GM23338 (cell line): ENCODE results near the gene ARL4D. TPM values are rescaled to one million over a fixed set of nuclear protein-coding genes. Genes with fewer than 3 reads are reported as not detected.

Source experiments
- ATAC-seq: fragments of 200-7000 bp; cut with Tn5 transposase; 3 replicates; pipeline ENCODE4 v1.9.1; 2020
- DNase-seq: peaks from one replicate; pipeline ENCODE4 v3.0.0-alpha.2; 2015; ENCODE audit warnings: low spot score
- H2AFZ ChIP-seq: fragments of 200-600 bp; sonication (generic); 2 replicates; pipeline ENCODE4 v1.8.0; 2016; ENCODE audit warnings: antibody characterized with exemption, mild to moderate bottlenecking, moderate library complexity
- H3F3A ChIP-seq: fragments of 200-600 bp; sonication (generic); replicated peaks from 2 replicates; pipeline ENCODE4 v1.8.0; 2017; ENCODE audit warnings: antibody characterized with exemption, mixed run types, low read depth
- H3K27ac ChIP-seq: fragments of 200-600 bp; sonication (generic); 2 replicates; pipeline ENCODE4 v1.6.1; 2016; ENCODE audit warnings: low read depth
- H3K27me3 ChIP-seq: fragments of 200-600 bp; sonication (generic); 2 replicates; pipeline ENCODE4 v1.8.0; 2016; ENCODE audit warnings: mild to moderate bottlenecking, mixed run types, moderate library complexity; ENCODE audit not compliant: insufficient read depth
- H3K36me3 ChIP-seq: fragments of 200-600 bp; sonication (generic); 2 replicates; pipeline ENCODE4 v1.8.0; 2016; ENCODE audit warnings: mild to moderate bottlenecking; ENCODE audit not compliant: insufficient read depth
- H3K4me1 ChIP-seq: fragments of 200-600 bp; sonication (generic); 2 replicates; pipeline ENCODE4 v1.8.0; 2016; ENCODE audit warnings: mild to moderate bottlenecking, moderate library complexity; ENCODE audit not compliant: insufficient read depth
- H3K4me2 ChIP-seq: fragments of 200-600 bp; sonication (generic); 2 replicates; pipeline ENCODE4 v1.7.1; 2017; ENCODE audit warnings: mixed run types
- H3K4me3 ChIP-seq: fragments of 200-600 bp; sonication (generic); 2 replicates; pipeline ENCODE4 v1.6.1; 2016; ENCODE audit warnings: mixed run types
- H3K79me2 ChIP-seq: fragments of 200-600 bp; sonication (generic); replicated peaks from 2 replicates; pipeline ENCODE4 v1.8.0; 2017; ENCODE audit warnings: mild to moderate bottlenecking; ENCODE audit not compliant: insufficient read depth
- H3K9me2 ChIP-seq: fragments of 200-600 bp; sonication (generic); 2 replicates; pipeline ENCODE4 v1.8.0; 2017; ENCODE audit not compliant: insufficient read depth
- H4K20me1 ChIP-seq: fragments of 200-600 bp; sonication (generic); replicated peaks from 2 replicates; pipeline ENCODE4 v1.8.0; 2017; ENCODE audit warnings: mild to moderate bottlenecking; ENCODE audit not compliant: insufficient read depth
- H3K27ac Mint-ChIP-seq: 2 replicates; pipeline ENCODE4 v1.8.0; 2020; ENCODE audit warnings: inconsistent platforms, mild to moderate bottlenecking, moderate library complexity, mixed read lengths
- H3K27me3 Mint-ChIP-seq: 3 replicates; pipeline ENCODE4 v1.8.0; 2022; ENCODE audit warnings: low read depth, mild to moderate bottlenecking, moderate library complexity, mixed read lengths, inconsistent platforms; ENCODE audit not compliant: insufficient read depth, poor library complexity
- H3K36me3 Mint-ChIP-seq: 3 replicates; pipeline ENCODE4 v1.8.0; 2021; ENCODE audit warnings: low read depth, mild to moderate bottlenecking, inconsistent platforms, moderate library complexity, mixed read lengths
- H3K4me1 Mint-ChIP-seq: 3 replicates; pipeline ENCODE4 v1.8.0; 2020; ENCODE audit warnings: mild to moderate bottlenecking, inconsistent platforms, mixed read lengths
- H3K4me3 Mint-ChIP-seq: 3 replicates; pipeline ENCODE4 v1.8.0; 2021; ENCODE audit warnings: moderate library complexity, mild to moderate bottlenecking, inconsistent platforms, mixed read lengths
- H3K9me3 Mint-ChIP-seq: 3 replicates; pipeline ENCODE4 v1.8.0; 2020; ENCODE audit warnings: moderate library complexity, mild to moderate bottlenecking, inconsistent platforms, mixed read lengths
- CREB1 ChIP-seq: fragments of 250-450 bp; sonication (Bioruptor Pico); IDR thresholded peaks from 2 replicates; pipeline ENCODE4 v1.5.0; 2020; ENCODE audit warnings: low read depth, mild to moderate bottlenecking, moderate library complexity
- CTCF ChIP-seq, 2 experiments: fragments of 200-600 bp in 1 of 2; sonication (generic) in 1 of 2; conservative IDR thresholded peaks; 2 replicates each; pipeline versions ENCODE4 v1.5.1 to v1.6.1; 2016 to 2017; ENCODE audit warnings: antibody characterized with exemption in 2 of 2, low read depth in 2 of 2, mild to moderate bottlenecking in 2 of 2, moderate library complexity in 1 of 2
- ETS1 ChIP-seq: IDR thresholded peaks from 2 replicates; pipeline ENCODE4 v1.6.1; 2016; ENCODE audit warnings: antibody characterized with exemption
- EZH2 ChIP-seq: fragments of 200-600 bp; sonication (generic); IDR thresholded peaks from one replicate; pipeline ENCODE4 v1.8.0; 2017; ENCODE audit warnings: antibody characterized with exemption, mild to moderate bottlenecking, low read depth; ENCODE audit not compliant: unreplicated experiment
- EZH2phosphoT487 ChIP-seq: fragments of 200-600 bp; sonication (generic); IDR thresholded peaks from one replicate; pipeline ENCODE4 v1.8.1; 2018; ENCODE audit warnings: antibody characterized with exemption; ENCODE audit not compliant: unreplicated experiment
- JUNB ChIP-seq: IDR thresholded peaks from one replicate; pipeline ENCODE4 v1.6.1; 2016; ENCODE audit warnings: antibody characterized with exemption; ENCODE audit not compliant: unreplicated experiment
- NANOG ChIP-seq: IDR thresholded peaks from 2 replicates; pipeline ENCODE4 v1.6.1; 2016; ENCODE audit warnings: antibody characterized with exemption, borderline replicate concordance
- POLR2AphosphoS5 ChIP-seq: IDR thresholded peaks from 2 replicates; pipeline ENCODE4 v1.6.1; 2016; ENCODE audit warnings: antibody characterized with exemption, low read depth
- REST ChIP-seq: IDR thresholded peaks from one replicate; pipeline ENCODE4 v1.6.1; 2018; ENCODE audit warnings: antibody characterized with exemption; ENCODE audit not compliant: unreplicated experiment
- STAT1 ChIP-seq: IDR thresholded peaks from one replicate; pipeline ENCODE4 v1.6.1; 2016; ENCODE audit warnings: antibody characterized with exemption; ENCODE audit not compliant: unreplicated experiment
- ZNF114 ChIP-seq: fragments of 250-450 bp; sonication (Bioruptor Pico); IDR thresholded peaks from 2 replicates; pipeline ENCODE4 v1.5.0; 2020; ENCODE audit warnings: mild to moderate bottlenecking, moderate library complexity
- ZNF331 ChIP-seq: fragments of 250-450 bp; sonication (Bioruptor Pico); IDR thresholded peaks from 2 replicates; pipeline ENCODE4 v1.5.0; 2020; ENCODE audit warnings: low read depth, mild to moderate bottlenecking, moderate library complexity
- ZNF462 ChIP-seq: fragments of 250-450 bp; sonication (Bioruptor Pico); IDR thresholded peaks from 2 replicates; pipeline ENCODE4 v1.5.0; 2020; ENCODE audit warnings: mild to moderate bottlenecking, moderate library complexity
- polyA plus RNA-seq: library from polyadenylated mRNA; unstranded; fragments of >200 nt; fragmentation: Nextera tagmentation; extraction: Ambion mirVana; gene quantifications from 2 replicates; pipeline ENCODE4 v1.2.1, GENCODE V29; 2016
- total RNA-seq: library from RNA; depleted of rRNA; stranded (reverse); fragments of >200 nt; shearing (Covaris generic); gene quantifications from 2 replicates; pipeline ENCODE4 v1.2.3, GENCODE V29; 2014

The ARL4D gene
- total and polyA plus RNA-seq, 2 experiments from 2014 or later: 8.7 to 9.5 TPM

GRCh38 chr17:43446773-43447172, 48.0 kb downstream of the ARL4D start:
- H3K27me3 Mint-ChIP-seq: peaks cover 6% of the 10 kb centered on the region
- peaks cover 15% of the 10 kb centered on the region for H3K9me3 Mint-ChIP-seq
- H3K27ac ChIP-seq: no peak overlapping the region

More at GRCh38 chr17:43446773-43447172, 48.0 kb downstream of the ARL4D start:
- Histone ChIP-seq H3K4me1 (no peaks in the 10 kb centered on the region), H3K79me2 (no peaks in the 10 kb centered on the region), H4K20me1 (no peaks in the 10 kb centered on the region), H3K36me3 (no peaks in the 10 kb centered on the region), H2AFZ (no peak overlapping the region), H3K4me3 (no peak overlapping the region), H3K9me2 (no peaks in the 10 kb centered on the region), H3K4me2 (no peak overlapping the region), H3F3A (no peaks in the 10 kb centered on the region), H3K27me3 (no peaks in the 10 kb centered on the region)
- H3K4me1 Mint-ChIP-seq: no peaks in the 10 kb centered on the region
- no peak overlapping the region for H3K27ac Mint-ChIP-seq
- ATAC-seq: no peak
- no peak for DNase-seq
- peaks cover 13% of the 10 kb centered on the region for H3K36me3 Mint-ChIP-seq
- H3K4me3 Mint-ChIP-seq: no peak overlapping the region
- TF ChIP-seq ETS1: no peak
- no peak for TF ChIP-seq ZNF114 (CRISPR knock-in tag)
- TF ChIP-seq ZNF462: no peak
- no peak for TF ChIP-seq REST
- no peak for TF ChIP-seq JUNB
- TF ChIP-seq NANOG: no peak
- no peak for TF ChIP-seq ZNF331 (CRISPR knock-in tag)
- TF ChIP-seq EZH2: no peak
- TF ChIP-seq STAT1: no peak
- no peak for TF ChIP-seq POLR2AphosphoS5
- TF ChIP-seq CREB1 (CRISPR knock-in tag): no peak
- TF ChIP-seq CTCF (conservative IDR thresholded peaks at IDR 0.05; ENCODE audit: low read depth in 2 of 2): no peak
- no peak for TF ChIP-seq EZH2phosphoT487
